GM19395 (cell line): ENCODE results near the gene NDC80.

Experiments used
- ATAC-seq: cut with Tn5 transposase; IDR thresholded peaks from one replicate; pipeline ENCODE4 v1.9.1; 2021; ENCODE audit warnings: mild to moderate bottlenecking, moderate library complexity; ENCODE audit not compliant: unreplicated experiment

The NDC80 gene

GRCh38 chr18:2555895-2556294 lies 15.5 kb upstream of the NDC80 start:
- ATAC-seq, result no peak

GRCh38 chr18:2557536-2557935 lies 13.8 kb upstream of the NDC80 start:
- no peak for ATAC-seq

- no peak for ATAC-seq
Observed at GRCh38 chr18:2559249-2559648, 12.1 kb upstream of the NDC80 start.

- no peak for ATAC-seq
Observed at GRCh38 chr18:2564373-2564772, 7.0 kb upstream of the NDC80 start.

- no peak for ATAC-seq
Observed at GRCh38 chr18:2568129-2568528, 3.2 kb upstream of the NDC80 start.

- ATAC-seq, result no peak
Observed at GRCh38 chr18:2568605-2569004, 2.8 kb upstream of the NDC80 start.

- no peak for ATAC-seq
Observed at GRCh38 chr18:2569338-2570207, 1.8 kb upstream of the NDC80 start.

GRCh38 chr18:2570772-2571199 lies 571 bp upstream of the NDC80 start:
- peak; percentile 57 for ATAC-seq

GRCh38 chr18:2572171-2572569 lies 813 bp downstream of the NDC80 start:
- ATAC-seq, result peak; percentile 28

GRCh38 chr18:2572892-2573291 lies 1.5 kb downstream of the NDC80 start:
- ATAC-seq, result no peak

- no peak for ATAC-seq
Observed at GRCh38 chr18:2573408-2573807, 2.1 kb downstream of the NDC80 start.

GRCh38 chr18:2587788-2588187 lies 16.4 kb downstream of the NDC80 start:
- no peak for ATAC-seq

GRCh38 chr18:2588666-2589344 lies 17.4 kb downstream of the NDC80 start:
- no peak for ATAC-seq

GRCh38 chr18:2589345-2590068 lies 18.1 kb downstream of the NDC80 start:
- ATAC-seq, result no peak

GRCh38 chr18:2590303-2590702 lies 18.9 kb downstream of the NDC80 start:
- ATAC-seq, result no peak

- no peak for ATAC-seq
Observed at GRCh38 chr18:2597639-2598038, 26.3 kb downstream of the NDC80 start.

GRCh38 chr18:2602844-2603243 lies 31.5 kb downstream of the NDC80 start:
- no peak for ATAC-seq

- ATAC-seq, result no peak
Observed at GRCh38 chr18:2606335-2606734, 35.0 kb downstream of the NDC80 start.

- no peak for ATAC-seq
Observed at GRCh38 chr18:2609604-2610003, 38.2 kb downstream of the NDC80 start.

GRCh38 chr18:2610549-2610948 lies 39.2 kb downstream of the NDC80 start:
- no peak for ATAC-seq

GRCh38 chr18:2612996-2613395 lies 41.6 kb downstream of the NDC80 start:
- ATAC-seq, result no peak
